RWPE1 (cell line): ENCODE results near the gene RFX3.
A peak's percentile ranks its signal among the peaks of the same experiment; 100 is the strongest.
"Not testable (repeated sequence)": the region's sequence is repeated elsewhere in the genome, so short reads cannot be mapped to it uniquely, and the experiment has no call there.

Experiments
- CTCF ChIA-PET: fragments of 350-600 bp; sonication (Branson Sonifier 250); formaldehyde crosslinking; extraction: SDS; loops from one replicate; lab custom pipeline; 2021; lab: Yijun Ruan, JAX
- POLR2A ChIA-PET: fragments of 400-600 bp; formaldehyde crosslinking; extraction: SDS; loops from one replicate; lab custom pipeline; 2020; ENCODE audit warnings: antibody characterized with exemption; ENCODE audit not compliant: low non-redundant PET; lab: Yijun Ruan, JAX
- DNase-seq: peaks from one replicate; pipeline ENCODE4 v3.0.0; 2012; ENCODE audit warnings: low spot score
- H3K27ac ChIP-seq: fragments of 450-650 bp; 2 replicates; pipeline ENCODE4 v1.5.1; 2017
- TF ChIP-seq, protein P1 (sequence below): fragments of 450-650 bp; conservative IDR thresholded peaks from 2 replicates; pipeline ENCODE4 v1.5.1; 2017; ENCODE audit warnings: low read depth, mild to moderate bottlenecking

Gene RFX3

GRCh38 chr9:3332802-3333201, 193.0 kb downstream of the RFX3 start:
- no peak overlapping the region for H3K27ac ChIP-seq
- ChIA-PET CTCF (no interaction called here), POLR2A (no interaction called here)
- no peak for DNase-seq
- TF ChIP-seq, protein P1, sequence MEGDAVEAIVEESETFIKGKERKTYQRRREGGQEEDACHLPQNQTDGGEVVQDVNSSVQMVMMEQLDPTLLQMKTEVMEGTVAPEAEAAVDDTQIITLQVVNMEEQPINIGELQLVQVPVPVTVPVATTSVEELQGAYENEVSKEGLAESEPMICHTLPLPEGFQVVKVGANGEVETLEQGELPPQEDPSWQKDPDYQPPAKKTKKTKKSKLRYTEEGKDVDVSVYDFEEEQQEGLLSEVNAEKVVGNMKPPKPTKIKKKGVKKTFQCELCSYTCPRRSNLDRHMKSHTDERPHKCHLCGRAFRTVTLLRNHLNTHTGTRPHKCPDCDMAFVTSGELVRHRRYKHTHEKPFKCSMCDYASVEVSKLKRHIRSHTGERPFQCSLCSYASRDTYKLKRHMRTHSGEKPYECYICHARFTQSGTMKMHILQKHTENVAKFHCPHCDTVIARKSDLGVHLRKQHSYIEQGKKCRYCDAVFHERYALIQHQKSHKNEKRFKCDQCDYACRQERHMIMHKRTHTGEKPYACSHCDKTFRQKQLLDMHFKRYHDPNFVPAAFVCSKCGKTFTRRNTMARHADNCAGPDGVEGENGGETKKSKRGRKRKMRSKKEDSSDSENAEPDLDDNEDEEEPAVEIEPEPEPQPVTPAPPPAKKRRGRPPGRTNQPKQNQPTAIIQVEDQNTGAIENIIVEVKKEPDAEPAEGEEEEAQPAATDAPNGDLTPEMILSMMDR = no peak

DNA sequence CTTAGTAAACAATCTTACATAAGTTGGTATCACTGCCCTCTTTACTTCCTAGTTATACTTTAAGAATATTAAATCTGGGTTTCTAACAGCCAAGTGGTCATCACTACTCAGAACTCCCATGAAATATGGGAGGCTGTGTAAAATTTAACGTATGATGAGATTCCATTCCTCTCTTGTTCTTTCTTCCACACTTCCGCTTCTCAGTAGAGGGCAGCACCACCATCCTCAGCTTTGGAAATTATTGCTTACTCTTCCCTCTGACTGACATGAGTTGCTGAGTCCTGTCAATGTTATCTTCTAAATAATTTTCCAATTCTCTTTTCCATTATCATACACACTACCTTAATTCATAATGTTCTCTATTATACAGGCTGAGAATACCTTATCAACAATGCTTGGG, 194.0 kb downstream of the RFX3 start:
- ChIA-PET CTCF (no interaction called here), POLR2A (no interaction called here)
- TF ChIP-seq, protein P1 = 0 out of 2 replicates have a peak, but pooled peaks have one; percentile 16
- H3K27ac ChIP-seq = no peak overlapping the region
- DNase-seq = no peak

GRCh38 chr9:3330792-3331420, 194.9 kb downstream of the RFX3 start:
- TF ChIP-seq, protein P1 = no peak
- CTCF ChIA-PET = no interaction called here
- no peak overlapping the region for H3K27ac ChIP-seq
- peak; percentile 10 for DNase-seq
- POLR2A ChIA-PET = no interaction called here

GRCh38 chr9:3329361-3329760, 196.4 kb downstream of the RFX3 start:
- ChIA-PET POLR2A (no interaction called here), CTCF (no interaction called here)
- TF ChIP-seq, protein P1 = no peak
- H3K27ac ChIP-seq = no peak overlapping the region
- DNase-seq = peak; percentile 9

DNA sequence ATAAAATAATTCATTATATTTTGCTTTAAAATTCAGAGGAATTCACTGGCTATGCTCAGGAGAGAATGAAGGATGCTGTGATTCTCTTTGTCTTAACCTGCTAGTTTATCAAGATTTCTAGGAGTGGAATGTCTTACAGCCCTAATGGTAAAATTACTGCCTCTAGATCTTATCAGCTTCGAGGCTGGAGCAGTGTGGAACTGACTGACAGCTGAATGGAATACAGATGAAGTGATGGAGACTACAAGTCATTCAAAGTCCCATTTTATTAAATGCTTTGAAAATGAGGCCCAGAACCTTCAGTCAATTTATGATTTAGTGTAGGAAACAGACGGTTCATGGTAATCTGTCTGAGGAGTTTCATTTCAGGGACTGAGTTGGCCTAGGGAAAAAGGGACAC, 202.1 kb downstream of the RFX3 start:
- ChIA-PET CTCF (no interaction called here), POLR2A (no interaction called here)
- no peak for DNase-seq
- H3K27ac ChIP-seq = no peak overlapping the region
- TF ChIP-seq, protein P1 = no peak

DNA sequence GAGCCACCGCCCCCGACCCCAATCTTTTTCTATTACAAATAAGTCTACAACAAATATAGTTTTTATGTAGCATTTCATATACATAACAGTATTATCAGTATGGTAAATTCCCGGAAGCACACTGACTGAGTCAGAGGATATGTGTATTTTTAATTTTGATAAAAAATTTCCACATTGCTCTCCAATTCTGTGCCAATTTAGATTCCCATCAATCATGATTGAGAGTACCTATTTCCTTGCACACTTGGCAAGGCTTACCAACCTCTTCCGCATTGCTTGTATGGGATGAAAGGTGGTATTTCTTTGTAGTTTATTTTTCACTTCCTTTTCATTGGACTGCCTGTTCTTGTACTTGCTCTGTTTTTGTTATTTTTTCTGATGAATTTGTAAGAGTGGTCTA, 204.6 kb downstream of the RFX3 start:
- DNase-seq = no peak
- ChIA-PET POLR2A (no interaction called here), CTCF (no interaction called here)
- H3K27ac ChIP-seq = no peak overlapping the region
- TF ChIP-seq, protein P1 = no peak

- POLR2A ChIA-PET, CTCF ChIA-PET, DNase-seq, H3K27ac ChIP-seq: not testable (repeated sequence)
Observed at GRCh38 chr9:3312595-3312994, 213.2 kb downstream of the RFX3 start.
